ENCODE results near the gene SLC35D1.
"Not testable (repeated sequence)": the region's sequence is repeated elsewhere in the genome, so short reads cannot be mapped to it uniquely, and the experiment has no call there.

SLC35D1 gene

GRCh38 chr1:67053785-67054772 is at the start of gene SLC35D1:
Gene SLC35D1, minus strand, starts transcription at chr1:67054148. Its CDS starts 135 bp downstream, at chr1:67054013.
- peak; percentile 70 to 87 for DNase-seq

GRCh38 chr1:67103548-67103947 is 49.6 kb upstream of the SLC35D1 start:
- DNase-seq, result no peak

- no peak for DNase-seq
Observed at GRCh38 chr1:67100833-67101232, 46.9 kb upstream of the SLC35D1 start.

- no peak for DNase-seq
Observed at GRCh38 chr1:67097305-67097704, 43.4 kb upstream of the SLC35D1 start.

GRCh38 chr1:67094191-67094590 is 40.2 kb upstream of the SLC35D1 start:
- no peak for DNase-seq

- no peak for DNase-seq
Observed at GRCh38 chr1:67089685-67090208, 35.8 kb upstream of the SLC35D1 start.

GRCh38 chr1:67088440-67088839 is 34.5 kb upstream of the SLC35D1 start:
- DNase-seq, result no peak

- no peak for DNase-seq
Observed at GRCh38 chr1:67085326-67085725, 31.4 kb upstream of the SLC35D1 start.

GRCh38 chr1:67084765-67085318 is 30.9 kb upstream of the SLC35D1 start:
- DNase-seq, result no peak

- no peak for DNase-seq
Observed at GRCh38 chr1:67078291-67078690, 24.3 kb upstream of the SLC35D1 start.

GRCh38 chr1:67077593-67077992 is 23.6 kb upstream of the SLC35D1 start:
- DNase-seq, result no peak

- no peak for DNase-seq
Observed at GRCh38 chr1:67072749-67073148, 18.8 kb upstream of the SLC35D1 start.

GRCh38 chr1:67067655-67068054 is 13.7 kb upstream of the SLC35D1 start:
- not testable (repeated sequence) for DNase-seq

GRCh38 chr1:67062412-67062811 is 8.5 kb upstream of the SLC35D1 start:
- DNase-seq, result no peak

GRCh38 chr1:67061266-67061665 is 7.3 kb upstream of the SLC35D1 start:
- no peak for DNase-seq

GRCh38 chr1:67060811-67061218 is 6.9 kb upstream of the SLC35D1 start:
- no peak for DNase-seq

- DNase-seq, result no peak
Observed at GRCh38 chr1:67059346-67059745, 5.4 kb upstream of the SLC35D1 start.

- no peak for DNase-seq
Observed at GRCh38 chr1:67058761-67059160, 4.8 kb upstream of the SLC35D1 start.

- DNase-seq, result no peak
Observed at GRCh38 chr1:67058242-67058641, 4.3 kb upstream of the SLC35D1 start.

- peak in 1 of 2 experiments; percentile 45 for DNase-seq
Observed at GRCh38 chr1:67053535-67053784, 488 bp downstream of the SLC35D1 start.

GRCh38 chr1:67052741-67053534 is 1.0 kb downstream of the SLC35D1 start:
- peak in 1 of 2 experiments; percentile 31 for DNase-seq

GRCh38 chr1:67051196-67051595 is 2.8 kb downstream of the SLC35D1 start:
- no peak for DNase-seq

GRCh38 chr1:67044631-67045270 is 9.2 kb downstream of the SLC35D1 start:
- DNase-seq, result no peak
